ENCODE data around the gene CEP20. TPM values are rescaled to one million over a fixed set of nuclear protein-coding genes. Genes with fewer than 3 reads are reported as not detected.

The CEP20 gene
- polyA plus RNA-seq, 1 experiment, result 23.6 TPM

DNA sequence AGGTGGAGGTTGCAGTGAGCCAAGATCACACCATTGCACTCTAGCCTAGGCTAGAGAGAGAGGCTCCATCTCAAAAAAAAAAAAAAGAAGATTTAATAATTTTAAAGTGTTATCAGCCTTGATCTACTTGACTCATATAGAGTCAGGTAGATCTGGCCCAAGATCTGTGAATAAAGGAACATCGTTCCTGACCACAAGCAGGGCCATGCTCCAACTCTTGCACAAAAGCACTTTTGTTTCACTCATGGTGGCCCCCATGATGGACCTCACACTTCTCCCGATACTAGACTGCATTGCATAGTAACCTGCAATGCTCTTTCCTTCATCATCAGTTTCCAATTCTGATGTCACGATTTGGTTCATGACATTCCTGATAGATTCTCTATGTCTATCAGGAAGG lies 26.4 kb downstream of the CEP20 start:
- DNase-seq (ENCODE audit: low read depth), result no peak
- Histone ChIP-seq H3K36me3 (ENCODE audit: control insufficient read depth, insufficient read depth, low read length) (no peaks in the 10 kb centered on the region), H3K4me3 (ENCODE audit: low read depth, low read length) (no peak overlapping the region), H3K27me3 (ENCODE audit: control insufficient read depth, insufficient read depth, low read length) (peaks cover 7% of the 10 kb centered on the region)
- ChIA-PET POLR2A (no interaction called here), CTCF (interaction anchor here (1.3 kb wide), 1 partner anchor 13 kb away, joined by 3 read pairs; no protein-coding TSS in a partner anchor)
- no peak for TF ChIP-seq CTCF (IDR thresholded peaks at IDR 0.05; ENCODE audit: insufficient read depth, low read depth, low read length)

DNA sequence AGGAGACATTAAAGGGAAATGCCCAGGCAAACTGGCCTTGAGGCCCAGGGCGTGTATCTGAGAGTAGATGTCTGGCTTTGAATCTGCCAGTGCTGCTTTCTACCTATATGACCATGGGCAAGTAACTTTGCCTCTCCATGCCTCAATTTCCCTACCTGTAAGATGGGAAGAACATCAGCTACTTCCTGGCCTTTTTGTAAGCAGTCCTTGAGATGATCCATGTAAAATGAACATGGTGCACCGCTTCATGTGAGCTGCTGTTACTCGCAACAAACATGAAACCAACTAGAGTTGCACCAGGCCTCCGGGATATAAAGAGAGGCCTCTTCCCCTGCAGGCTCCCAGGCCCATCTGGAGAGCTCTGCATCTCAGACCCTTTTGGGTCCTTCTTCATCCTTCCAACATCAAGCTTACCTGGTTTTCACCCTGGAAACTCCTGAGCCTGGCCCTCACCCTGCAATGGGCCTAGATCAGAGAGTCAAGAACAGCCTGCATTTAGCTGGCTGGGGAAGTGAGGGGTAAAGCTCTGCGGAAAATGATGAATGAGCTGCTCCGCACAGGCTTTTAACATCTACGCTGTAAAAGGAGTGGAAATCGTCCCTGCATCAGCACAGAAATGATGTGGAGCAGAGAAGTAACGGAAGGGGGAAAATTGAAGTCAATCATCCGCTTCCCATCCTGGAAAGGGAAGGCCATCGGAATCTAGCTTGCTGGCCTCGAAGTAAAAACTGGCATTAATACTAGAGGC lies 29.3 kb downstream of the CEP20 start:
- H3K4me3 ChIP-seq (ENCODE audit: low read depth, low read length), result no peak overlapping the region
- H3K36me3 ChIP-seq (ENCODE audit: control insufficient read depth, insufficient read depth, low read length), result no peaks in the 10 kb centered on the region
- no peak for TF ChIP-seq CTCF (IDR thresholded peaks at IDR 0.05; ENCODE audit: insufficient read depth, low read depth, low read length)
- ChIA-PET CTCF (interaction anchor here (0.9 to 2.0 kb wide), 4 partner anchors 14 to 218 kb away, joined by 3 to 6 read pairs (median 3); no protein-coding TSS in a partner anchor), POLR2A (no interaction called here)
- H3K27me3 ChIP-seq (ENCODE audit: control insufficient read depth, insufficient read depth, low read length), result peaks cover 21% of the 10 kb centered on the region
- no peak for DNase-seq (ENCODE audit: low read depth)

- H3K36me3 ChIP-seq (ENCODE audit: control insufficient read depth, insufficient read depth, low read length), result no peaks in the 10 kb centered on the region
- ChIA-PET POLR2A (interaction anchor here (0.6 kb wide), 1 partner anchor 31 kb away, joined by 8 read pairs; the partner anchor contains the start of gene CEP20), CTCF (interaction anchor here (1.0 to 2.0 kb wide), 2 partner anchors 17 to 102 kb away, joined by 3 to 6 read pairs; no protein-coding TSS in a partner anchor)
- H3K27me3 ChIP-seq (ENCODE audit: control insufficient read depth, insufficient read depth, low read length), result peaks cover 26% of the 10 kb centered on the region
- DNase-seq (ENCODE audit: low read depth), result no peak
- TF ChIP-seq CTCF (IDR thresholded peaks at IDR 0.05; ENCODE audit: insufficient read depth, low read depth, low read length), result no peak
- H3K4me3 ChIP-seq (ENCODE audit: low read depth, low read length), result peak overlapping the region; percentile 47
Measured at GRCh38 chr16:15857724-15858560, 30.5 kb downstream of the CEP20 start.

DNA sequence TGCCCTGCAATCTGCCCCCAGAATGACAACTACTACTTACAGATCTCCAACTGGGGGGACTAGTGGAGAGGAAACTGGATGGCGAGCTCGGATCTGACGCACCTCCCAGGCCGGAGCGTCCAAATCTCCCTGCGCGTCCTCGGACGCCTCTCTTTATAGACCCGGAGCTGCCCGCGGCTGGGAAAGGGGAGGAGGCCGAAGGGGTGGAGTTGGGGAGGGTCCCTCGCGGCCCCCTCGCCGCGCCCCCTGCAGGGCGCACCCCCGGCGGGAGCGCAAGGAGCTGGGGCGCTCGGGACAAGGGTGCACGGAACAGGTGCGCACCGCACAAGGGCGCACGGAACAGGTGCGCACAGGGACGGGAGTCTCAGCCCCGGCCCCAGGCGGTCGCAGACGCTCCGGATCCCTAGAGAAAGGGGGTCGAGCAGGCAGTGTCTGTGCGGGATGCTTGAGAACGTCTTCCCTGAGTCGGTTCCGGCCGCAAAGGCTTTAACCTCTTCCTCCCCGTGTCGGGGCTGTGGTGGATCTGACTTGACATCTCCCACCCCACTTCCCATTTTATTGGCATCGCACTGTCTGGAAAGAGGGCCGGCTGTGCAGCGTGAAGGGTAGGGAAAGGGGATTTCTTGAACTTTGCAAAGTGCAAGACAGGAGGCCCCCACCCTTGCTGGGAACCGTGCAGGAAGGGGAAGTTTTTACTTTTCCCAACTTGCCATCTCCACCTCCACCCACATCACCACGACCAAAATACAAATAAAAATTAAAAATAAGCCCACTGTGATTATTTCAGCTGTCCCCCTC lies 31.3 kb downstream of the CEP20 start, which contains the start of gene MYH11:
Gene MYH11, minus strand, starts transcription at position 128 of the 798 bp plus-strand sequence. CDS start 18,776 bp downstream, outside the sequence.
- ChIA-PET POLR2A (no interaction called here), CTCF (interaction anchor here (1.1 kb wide), 1 partner anchor 35 kb away, joined by 3 read pairs; no protein-coding TSS in a partner anchor)
- H3K36me3 ChIP-seq (ENCODE audit: control insufficient read depth, insufficient read depth, low read length), result no peaks in the 10 kb centered on the region
- no peak for TF ChIP-seq CTCF (IDR thresholded peaks at IDR 0.05; ENCODE audit: insufficient read depth, low read depth, low read length)
- DNase-seq (ENCODE audit: low read depth), result no peak
- H3K27me3 ChIP-seq (ENCODE audit: control insufficient read depth, insufficient read depth, low read length), result peaks cover 26% of the 10 kb centered on the region
- H3K4me3 ChIP-seq (ENCODE audit: low read depth, low read length), result peak within 1 kb of the TSS; percentile 47

Measured in BJ (cell line).